ENCODE data around the gene HSD17B11. TPM values are rescaled to one million over a fixed set of nuclear protein-coding genes. Genes with fewer than 3 reads are reported as not detected.

HSD17B11 gene
- total and polyA plus RNA-seq, 2 of the 8 experiments (the other 6 are each of a cell fraction or from before 2014, with no cell fraction given), result 6.0 to 9.0 TPM

GRCh38 chr4:87321888-87322287 lies 69.1 kb downstream of the HSD17B11 start:
- H2BK12ac ChIP-seq (ENCODE audit: low read depth, low read length), result no peak overlapping the region
- WGBS, 2 experiments (ENCODE audit: extremely low coverage in 1 of 2, insufficient coverage in 1 of 2, insufficient read length in 1 of 2, insufficient replicate concordance in 2 of 2, low coverage in 1 of 2, low lambda C conversion rate in 2 of 2, missing lambda C conversion rate in 1 of 2), result 88% methylated on average over 5 of the region's 5 CpGs; no CpG with 5 or more reads in 1 of the 2 experiments

More at GRCh38 chr4:87321888-87322287, 69.1 kb downstream of the HSD17B11 start:
- Histone ChIP-seq H4K20me1 (replicated peaks in 1 of 2; ENCODE audit: control insufficient read depth in 1 of 2, insufficient read depth in 2 of 2, low read length in 2 of 2) (no peaks in the 10 kb centered on the region), H2BK120ac (replicated peaks; ENCODE audit: low read depth, low read length) (no peak overlapping the region), H3K23ac (ENCODE audit: insufficient read length) (no peak overlapping the region), H2AK5ac (ENCODE audit: low read depth, low read length) (no peak overlapping the region), H3K23me2 (ENCODE audit: low read depth, low read length) (no peaks in the 10 kb centered on the region), H3K14ac (ENCODE audit: insufficient read length) (no peak overlapping the region), H3K4me2 (ENCODE audit: insufficient read depth in 1 of 2, low read depth in 2 of 2, low read length in 2 of 2) (no peak overlapping the region), H3K27ac (ENCODE audit: low read depth, low read length) (no peak overlapping the region), H3K4me3 (ENCODE audit: extremely low read depth in 1 of 4, insufficient read depth in 2 of 4, low read depth in 3 of 4, low read length in 4 of 4) (no peak overlapping the region), H4K8ac (ENCODE audit: extremely low read depth, insufficient read depth, low read length) (no peak overlapping the region), H3K79me1 (ENCODE audit: low read depth, low read length) (no peaks in the 10 kb centered on the region), H3K18ac (ENCODE audit: extremely low read depth, low read length) (no peak overlapping the region), H2BK20ac (ENCODE audit: low read length) (no peak overlapping the region), H3K4ac (replicated peaks; ENCODE audit: insufficient read length, low read depth, low read length) (no peak overlapping the region), H3K9ac (replicated peaks in 1 of 4; ENCODE audit: extremely low read depth in 1 of 4, low read depth in 3 of 4, low read length in 3 of 4) (no peak overlapping the region), H3K36me3 (ENCODE audit: control insufficient read depth in 2 of 4, insufficient read depth in 4 of 4, low read length in 3 of 4) (no peaks in the 10 kb centered on the region), H4K5ac (ENCODE audit: insufficient read length, low read depth, low read length) (no peak overlapping the region), H3K27me3 (replicated peaks in 1 of 4; ENCODE audit: control insufficient read depth in 3 of 4, extremely low read depth in 1 of 4, insufficient read depth in 3 of 4, low read length in 3 of 4) (no peaks in the 10 kb centered on the region), H2AFZ (ENCODE audit: low read length) (no peak overlapping the region), H4K91ac (replicated peaks; ENCODE audit: insufficient read length, low read length) (no peak overlapping the region), H3K9me3 (ENCODE audit: insufficient read depth in 2 of 2, low read depth in 1 of 2, low read length in 1 of 2) (no peaks in the 10 kb centered on the region), H2BK5ac (ENCODE audit: low read depth, low read length) (no peak overlapping the region), H3K4me1 (replicated peaks in 1 of 4; ENCODE audit: control insufficient read depth in 3 of 4, insufficient read depth in 4 of 4, low read length in 3 of 4) (no peaks in the 10 kb centered on the region), H3K56ac (replicated peaks; ENCODE audit: insufficient read length, low read depth, low read length) (no peak overlapping the region), H2BK15ac (ENCODE audit: low read length) (no peak overlapping the region), H3K79me2 (ENCODE audit: control insufficient read depth in 1 of 2, insufficient read depth in 2 of 2, low read length in 2 of 2) (no peaks in the 10 kb centered on the region)
- CTCF ChIA-PET (ENCODE audit: partially characterized antibody), result interaction anchor here (1.3 kb wide), 1 partner anchor 146 kb away, joined by 4 read pairs; no protein-coding TSS in a partner anchor
- FAIRE-seq (no peak), DNase-seq (ENCODE audit: low read depth in 1 of 2, low spot score in 2 of 2) (no peak)
- TF ChIP-seq CHD2 (IDR thresholded peaks at IDR 0.05; ENCODE audit: low read length) (no peak), ZNF274 (IDR thresholded peaks at IDR 0.05; ENCODE audit: borderline replicate concordance, extremely low read depth, low read length) (no peak), EZH2 (IDR thresholded peaks at IDR 0.05; ENCODE audit: low read depth, low read length, severe bottlenecking) (no peak), KDM4A (IDR thresholded peaks at IDR 0.05; ENCODE audit: low read depth, low read length, severe bottlenecking) (no peak)
- POLR2A ChIA-PET (ENCODE audit: partially characterized antibody), result no interaction called here

All from H1 (cell line).